ENCODE results near the gene MAGEA4. TPM values are rescaled to one million over a fixed set of nuclear protein-coding genes. Genes with fewer than 3 reads are reported as not detected.

The MAGEA4 gene
- total RNA-seq, 2 donors from 2014 or later, result not detected

DNA sequence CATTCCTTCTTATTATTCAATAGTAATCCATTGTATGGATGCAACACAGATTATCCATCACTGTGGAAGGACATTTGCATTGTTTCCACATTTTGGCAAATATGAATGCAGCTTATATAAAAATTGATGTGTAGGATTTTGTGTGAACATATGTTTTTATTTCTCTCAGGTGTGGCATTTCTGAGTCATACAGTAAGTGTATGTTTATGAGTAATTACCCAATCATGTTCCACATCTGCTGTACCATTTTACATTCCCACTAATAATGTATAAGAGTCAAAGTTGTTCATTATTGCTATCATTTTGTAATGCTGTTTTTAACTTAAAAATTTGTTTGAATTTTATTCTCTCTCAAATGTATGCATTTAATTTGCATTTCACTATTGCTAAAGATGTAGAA is 25.5 kb downstream of the MAGEA4 start:
- no peaks in the 10 kb centered on the region for H3K27me3 ChIP-seq (ENCODE audit: control insufficient read depth, insufficient read depth, low read length, poor library complexity, severe bottlenecking)
- no peak overlapping the region for H3K27ac ChIP-seq (ENCODE audit: low read depth, low read length)
- H3K9ac ChIP-seq (ENCODE audit: extremely low read depth, low read length, poor library complexity, severe bottlenecking), result no peak overlapping the region
- no peak for TF ChIP-seq CTCF (conservative IDR thresholded peaks at IDR 0.05)
- Mint-ChIP-seq H3K27ac (no peak overlapping the region), H3K9me3 (peaks cover 45% of the 10 kb centered on the region), H3K36me3 (ENCODE audit: low read depth) (no peaks in the 10 kb centered on the region), H3K27me3 (ENCODE audit: insufficient read depth) (no peaks in the 10 kb centered on the region), H3K4me3 (no peak overlapping the region), H3K4me1 (no peaks in the 10 kb centered on the region)
- no peak for DNase-seq
- H3K4me1 ChIP-seq (ENCODE audit: control insufficient read depth, insufficient read depth, low read length), result no peaks in the 10 kb centered on the region
- no peaks in the 10 kb centered on the region for H3K9me3 ChIP-seq (ENCODE audit: control insufficient read depth, low read length)
- H3K4me3 ChIP-seq (ENCODE audit: low read length), result no peak overlapping the region
- H3K36me3 ChIP-seq (ENCODE audit: control insufficient read depth, insufficient read depth, low read length), result no peaks in the 10 kb centered on the region

DNA sequence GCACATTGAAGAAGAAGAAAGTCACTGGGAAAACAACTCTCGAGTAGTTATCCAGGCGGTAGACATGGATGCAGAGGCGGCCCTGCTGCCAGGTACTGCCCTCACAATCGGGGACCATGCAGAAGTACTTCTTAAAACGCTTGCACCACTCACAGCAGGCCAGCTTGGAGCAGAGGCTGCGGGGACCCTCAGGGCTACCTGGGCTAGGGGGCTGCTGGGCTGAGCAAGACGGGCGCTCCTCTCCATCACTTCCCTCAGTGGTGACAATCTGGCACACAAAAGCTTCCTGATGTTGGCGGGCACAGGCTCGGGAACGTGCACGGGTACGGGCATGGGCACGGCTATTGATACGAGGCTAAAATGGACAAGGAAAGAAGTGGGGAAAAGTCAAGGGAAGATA is 42.0 kb downstream of the MAGEA4 start:
- no peak overlapping the region for H3K4me3 ChIP-seq (ENCODE audit: low read length)
- no peaks in the 10 kb centered on the region for H3K4me1 ChIP-seq (ENCODE audit: control insufficient read depth, insufficient read depth, low read length)
- H3K36me3 ChIP-seq (ENCODE audit: control insufficient read depth, insufficient read depth, low read length), result no peaks in the 10 kb centered on the region
- no peak for DNase-seq
- H3K27me3 ChIP-seq (ENCODE audit: control insufficient read depth, insufficient read depth, low read length, poor library complexity, severe bottlenecking), result no peaks in the 10 kb centered on the region
- Mint-ChIP-seq H3K4me1 (no peaks in the 10 kb centered on the region), H3K36me3 (ENCODE audit: low read depth) (peaks cover 5% of the 10 kb centered on the region), H3K4me3 (no peak overlapping the region), H3K27ac (no peak overlapping the region), H3K27me3 (ENCODE audit: insufficient read depth) (no peaks in the 10 kb centered on the region), H3K9me3 (peaks cover 71% of the 10 kb centered on the region)
- no peak for TF ChIP-seq CTCF (conservative IDR thresholded peaks at IDR 0.05)
- WGBS, 2 experiments (ENCODE audit: insufficient coverage in 1 of 2, insufficient read length in 1 of 2), result 91% methylated on average over 4 to 15 of the region's 15 CpGs
- H3K27ac ChIP-seq (ENCODE audit: low read depth, low read length), result no peak overlapping the region
- H3K9ac ChIP-seq (ENCODE audit: extremely low read depth, low read length, poor library complexity, severe bottlenecking), result no peak overlapping the region
- no peaks in the 10 kb centered on the region for H3K9me3 ChIP-seq (ENCODE audit: control insufficient read depth, low read length)

DNA sequence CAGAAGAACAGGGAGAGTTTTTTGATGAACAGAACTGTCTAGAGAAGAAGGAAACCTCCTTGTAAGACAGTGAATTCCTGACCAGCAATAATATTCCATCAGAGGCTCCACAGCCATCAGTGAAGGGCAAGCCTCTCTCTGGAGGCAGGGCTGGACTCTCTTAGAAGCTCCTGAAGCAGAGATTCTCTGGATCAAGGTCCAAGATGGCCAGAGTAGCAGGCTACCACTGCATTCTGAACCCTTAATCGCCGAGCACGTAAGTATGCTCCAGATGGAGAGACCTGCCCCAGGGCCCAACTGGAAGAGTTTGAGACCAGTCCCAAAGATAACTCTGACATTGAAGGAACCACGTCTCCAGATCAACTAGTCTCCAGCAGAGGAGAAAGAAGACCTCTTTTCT is 45.4 kb downstream of the MAGEA4 start:
- Mint-ChIP-seq H3K27me3 (ENCODE audit: insufficient read depth) (no peaks in the 10 kb centered on the region), H3K4me1 (no peaks in the 10 kb centered on the region), H3K36me3 (ENCODE audit: low read depth) (peaks cover 18% of the 10 kb centered on the region), H3K9me3 (peaks cover 83% of the 10 kb centered on the region), H3K27ac (no peak overlapping the region), H3K4me3 (no peak overlapping the region)
- Histone ChIP-seq H3K9ac (ENCODE audit: extremely low read depth, low read length, poor library complexity, severe bottlenecking) (no peak overlapping the region), H3K27me3 (ENCODE audit: control insufficient read depth, insufficient read depth, low read length, poor library complexity, severe bottlenecking) (no peaks in the 10 kb centered on the region), H3K36me3 (ENCODE audit: control insufficient read depth, insufficient read depth, low read length) (no peaks in the 10 kb centered on the region), H3K4me3 (ENCODE audit: low read length) (no peak overlapping the region), H3K9me3 (ENCODE audit: control insufficient read depth, low read length) (no peaks in the 10 kb centered on the region), H3K4me1 (ENCODE audit: control insufficient read depth, insufficient read depth, low read length) (no peaks in the 10 kb centered on the region), H3K27ac (ENCODE audit: low read depth, low read length) (no peak overlapping the region)
- WGBS, 2 experiments (ENCODE audit: insufficient coverage in 1 of 2, insufficient read length in 1 of 2), result 96% methylated on average over 4 of the region's 4 CpGs; no CpG with 5 or more reads in 1 of the 2 experiments
- no peak for DNase-seq
- no peak for TF ChIP-seq CTCF (conservative IDR thresholded peaks at IDR 0.05)

Data from endodermal cell (in vitro differentiated cells).